T-helper 1 cell treated with Interleukin-12 subunit alpha and Interleukin-12 subunit beta and Interleukin-4 antibody, amounts not matched to agents 30 μg/mL and 1 μg/mL, for 36 hours (primary cell): Measurements from ENCODE around the gene AMER3.

Experiments
- H3K27ac Mint-ChIP-seq: one replicate; pipeline ENCODE4 v1.8.0; 2021; ENCODE audit warnings: mild to moderate bottlenecking, mixed read lengths
- H3K27me3 Mint-ChIP-seq: one replicate; pipeline ENCODE4 v1.8.0; 2021; ENCODE audit warnings: low read depth, mixed read lengths
- H3K36me3 Mint-ChIP-seq: one replicate; pipeline ENCODE4 v1.8.0; 2021; ENCODE audit warnings: low read depth, mixed read lengths
- H3K4me1 Mint-ChIP-seq: one replicate; pipeline ENCODE4 v1.8.0; 2021; ENCODE audit warnings: low read depth, mixed read lengths
- H3K4me3 Mint-ChIP-seq: one replicate; pipeline ENCODE4 v1.8.0; 2021; ENCODE audit warnings: mild to moderate bottlenecking, moderate library complexity, mixed read lengths
- H3K9me3 Mint-ChIP-seq: one replicate; pipeline ENCODE4 v1.8.0; 2021; ENCODE audit warnings: mixed read lengths

The AMER3 gene

DNA sequence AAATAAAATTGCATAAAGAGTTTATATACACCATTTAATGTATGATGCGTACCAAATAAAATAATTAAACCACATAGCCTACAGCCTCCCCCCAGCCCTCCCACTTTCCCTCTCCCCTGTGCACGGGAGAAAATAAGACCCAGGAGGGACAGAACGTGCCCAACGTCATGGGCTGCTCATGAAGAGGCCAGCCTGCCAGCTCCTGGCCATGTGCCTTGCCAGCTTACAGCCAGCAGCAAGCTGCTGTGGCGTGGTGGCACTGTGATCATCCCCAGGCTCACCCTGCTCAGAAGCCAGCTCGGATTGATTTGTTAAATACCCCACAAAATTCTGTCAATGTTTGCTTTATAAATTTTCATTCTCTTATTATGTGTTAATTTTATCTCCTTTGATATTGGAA is 18.9 kb upstream of the AMER3 start:
- no peaks in the 10 kb centered on the region for H3K36me3 Mint-ChIP-seq
- peaks cover 4% of the 10 kb centered on the region for H3K9me3 Mint-ChIP-seq
- H3K4me1 Mint-ChIP-seq: no peaks in the 10 kb centered on the region
- H3K27ac Mint-ChIP-seq: no peak overlapping the region
- no peak overlapping the region for H3K4me3 Mint-ChIP-seq
- peaks cover 17% of the 10 kb centered on the region for H3K27me3 Mint-ChIP-seq

DNA sequence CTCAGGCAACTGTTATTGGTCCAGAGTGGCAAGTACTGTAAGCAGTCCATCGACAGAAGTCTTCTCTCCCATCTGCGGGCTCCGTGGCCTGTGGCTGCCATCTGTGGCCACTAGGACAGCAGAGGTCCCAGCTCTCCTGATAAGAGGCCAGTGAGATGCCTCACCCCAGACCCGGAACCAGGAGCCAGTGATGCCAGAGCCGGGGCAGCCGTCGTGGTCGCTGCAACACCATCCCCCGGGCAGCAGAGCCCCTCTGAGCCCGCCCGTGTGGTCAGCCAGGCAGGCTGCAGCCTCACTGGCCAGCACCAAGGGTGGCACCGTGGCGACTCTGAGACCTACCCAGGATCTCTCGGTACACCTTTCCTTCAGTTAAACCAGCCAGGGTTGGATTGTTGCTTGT is 17.7 kb upstream of the AMER3 start:
- Mint-ChIP-seq H3K4me1 (no peaks in the 10 kb centered on the region), H3K9me3 (peaks cover 4% of the 10 kb centered on the region), H3K4me3 (no peak overlapping the region), H3K27ac (no peak overlapping the region), H3K36me3 (no peaks in the 10 kb centered on the region), H3K27me3 (peaks cover 17% of the 10 kb centered on the region)

DNA sequence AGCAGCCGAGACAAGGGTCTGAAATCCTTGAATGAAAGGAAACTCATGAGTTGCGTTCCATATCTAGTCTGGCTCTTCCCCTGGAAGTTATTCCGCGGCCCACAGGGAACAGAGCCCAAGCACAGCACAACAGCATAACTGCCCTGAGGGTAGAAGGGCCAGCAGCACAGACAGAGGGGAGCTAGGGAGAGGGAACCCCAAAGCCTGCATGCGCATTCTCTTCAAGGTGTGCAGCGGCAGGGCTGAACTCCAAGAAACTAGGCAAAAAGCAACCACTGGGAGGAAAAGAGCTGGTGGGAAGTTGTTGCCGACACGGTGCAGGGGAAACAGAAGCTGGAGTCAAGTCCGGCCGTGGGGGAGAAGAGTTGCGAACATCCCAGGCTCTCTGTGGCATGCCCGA is 14.7 kb upstream of the AMER3 start:
- H3K36me3 Mint-ChIP-seq: no peaks in the 10 kb centered on the region
- H3K4me1 Mint-ChIP-seq: no peaks in the 10 kb centered on the region
- H3K4me3 Mint-ChIP-seq: no peak overlapping the region
- no peaks in the 10 kb centered on the region for H3K9me3 Mint-ChIP-seq
- no peak overlapping the region for H3K27ac Mint-ChIP-seq
- H3K27me3 Mint-ChIP-seq: peaks cover 21% of the 10 kb centered on the region

DNA sequence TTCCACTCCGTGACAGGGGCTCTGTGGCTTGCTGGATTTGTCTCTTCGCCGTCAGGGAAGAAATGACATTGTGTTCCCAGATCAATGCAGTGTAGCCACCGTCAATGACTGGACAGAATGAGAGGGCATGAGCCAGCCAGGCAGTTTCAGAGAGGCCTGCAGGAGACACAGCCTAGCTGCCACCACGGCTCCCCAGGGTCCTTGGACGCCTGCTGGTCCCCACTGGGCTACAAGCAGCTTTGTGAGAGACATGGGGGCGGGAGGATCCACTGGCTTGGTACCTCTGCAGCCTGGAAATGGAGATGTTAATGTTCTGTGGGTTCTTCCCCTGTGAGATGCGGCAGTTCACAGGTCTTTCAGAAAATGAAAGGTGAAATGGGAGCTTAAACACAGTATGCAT is 12.1 kb upstream of the AMER3 start:
- Mint-ChIP-seq H3K9me3 (no peaks in the 10 kb centered on the region), H3K36me3 (no peaks in the 10 kb centered on the region), H3K4me3 (no peak overlapping the region), H3K27ac (no peak overlapping the region), H3K27me3 (peaks cover 28% of the 10 kb centered on the region), H3K4me1 (no peaks in the 10 kb centered on the region)

DNA sequence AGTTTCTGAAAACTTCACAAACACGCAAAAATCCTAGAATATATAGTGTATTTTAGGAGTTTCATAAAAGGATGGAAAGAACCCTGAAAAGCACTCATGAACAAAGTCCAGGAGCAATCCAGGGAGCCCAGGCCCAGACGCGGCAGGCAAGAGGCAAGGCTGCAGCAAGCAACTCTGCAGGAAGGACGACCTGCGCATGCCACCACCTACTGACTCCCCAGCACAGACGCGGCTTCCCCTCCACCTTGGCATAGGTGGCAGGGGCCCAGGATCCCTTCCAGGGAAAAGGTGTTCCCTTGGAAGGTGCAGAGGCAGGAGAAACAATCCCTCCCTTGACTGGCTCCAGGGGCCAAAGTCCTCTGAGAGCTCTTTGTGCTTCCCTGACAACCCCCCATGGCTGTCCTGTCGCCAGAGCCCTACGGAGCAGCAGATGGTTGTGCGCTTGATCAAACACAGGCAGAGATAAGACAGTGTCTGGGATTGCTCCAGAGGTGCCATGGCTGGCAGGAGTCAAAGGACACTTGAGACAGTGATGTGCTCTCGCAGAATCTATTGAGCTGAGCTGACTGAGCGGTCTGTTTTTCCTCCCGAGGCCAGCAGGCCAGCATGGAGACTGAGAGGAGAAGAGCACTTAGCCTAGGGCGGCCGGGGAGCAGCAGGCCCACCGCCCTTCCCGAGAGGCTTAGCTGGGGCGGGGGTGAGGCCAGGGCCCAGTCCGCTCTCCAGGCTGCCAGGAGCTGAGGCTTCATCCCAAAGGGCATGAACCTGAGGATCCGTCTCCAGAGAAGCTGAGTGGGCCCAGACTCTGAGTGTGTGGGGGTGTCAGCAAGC is 10.8 kb upstream of the AMER3 start:
- H3K36me3 Mint-ChIP-seq: no peaks in the 10 kb centered on the region
- no peaks in the 10 kb centered on the region for H3K4me1 Mint-ChIP-seq
- H3K9me3 Mint-ChIP-seq: no peaks in the 10 kb centered on the region
- no peak overlapping the region for H3K4me3 Mint-ChIP-seq
- H3K27me3 Mint-ChIP-seq: peaks cover 28% of the 10 kb centered on the region
- no peak overlapping the region for H3K27ac Mint-ChIP-seq

DNA sequence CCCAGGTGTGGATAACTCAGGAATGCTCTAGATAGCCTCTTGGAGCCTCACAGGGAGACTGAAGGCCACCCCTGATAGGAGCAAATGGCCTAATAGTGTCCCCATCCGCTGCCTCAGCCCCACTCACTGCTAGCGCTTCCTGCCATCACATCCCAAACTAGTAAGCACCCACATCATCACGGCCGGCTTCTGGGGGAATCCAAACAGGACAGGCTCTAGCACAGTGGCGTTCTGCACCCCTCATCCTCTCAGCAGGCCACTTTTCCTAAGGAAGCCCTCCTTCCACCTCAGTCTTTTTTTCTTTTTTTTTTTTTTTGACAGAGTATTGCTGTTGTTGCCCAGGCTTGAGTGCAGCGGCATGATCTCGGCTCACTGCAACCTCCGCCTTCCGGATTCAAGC is 6.3 kb upstream of the AMER3 start:
- H3K27me3 Mint-ChIP-seq: peaks cover 21% of the 10 kb centered on the region
- no peaks in the 10 kb centered on the region for H3K4me1 Mint-ChIP-seq
- H3K36me3 Mint-ChIP-seq: no peaks in the 10 kb centered on the region
- no peak overlapping the region for H3K27ac Mint-ChIP-seq
- H3K9me3 Mint-ChIP-seq: no peaks in the 10 kb centered on the region
- no peak overlapping the region for H3K4me3 Mint-ChIP-seq

DNA sequence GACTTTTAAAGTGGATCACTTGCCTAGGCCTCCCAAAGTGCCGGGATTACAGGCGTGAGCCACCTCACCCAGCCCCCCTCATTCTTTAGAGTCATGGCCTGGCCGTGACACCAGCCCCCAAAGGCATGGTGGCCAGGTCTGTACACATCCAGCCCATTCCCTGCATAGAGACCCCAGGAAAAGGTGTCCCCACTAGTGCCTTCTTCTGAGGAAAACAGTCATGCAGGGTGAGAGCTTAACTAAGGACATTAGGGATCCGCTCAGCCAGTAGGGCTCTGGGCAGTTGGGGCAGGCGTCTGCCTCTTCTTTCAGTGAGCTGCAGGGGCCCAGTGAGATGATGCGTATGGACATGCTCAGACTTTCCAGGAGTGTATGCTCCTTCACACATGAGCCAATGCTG is 5.7 kb upstream of the AMER3 start:
- no peaks in the 10 kb centered on the region for H3K4me1 Mint-ChIP-seq
- H3K27ac Mint-ChIP-seq: no peak overlapping the region
- H3K4me3 Mint-ChIP-seq: no peak overlapping the region
- no peaks in the 10 kb centered on the region for H3K9me3 Mint-ChIP-seq
- H3K36me3 Mint-ChIP-seq: no peaks in the 10 kb centered on the region
- peaks cover 19% of the 10 kb centered on the region for H3K27me3 Mint-ChIP-seq

DNA sequence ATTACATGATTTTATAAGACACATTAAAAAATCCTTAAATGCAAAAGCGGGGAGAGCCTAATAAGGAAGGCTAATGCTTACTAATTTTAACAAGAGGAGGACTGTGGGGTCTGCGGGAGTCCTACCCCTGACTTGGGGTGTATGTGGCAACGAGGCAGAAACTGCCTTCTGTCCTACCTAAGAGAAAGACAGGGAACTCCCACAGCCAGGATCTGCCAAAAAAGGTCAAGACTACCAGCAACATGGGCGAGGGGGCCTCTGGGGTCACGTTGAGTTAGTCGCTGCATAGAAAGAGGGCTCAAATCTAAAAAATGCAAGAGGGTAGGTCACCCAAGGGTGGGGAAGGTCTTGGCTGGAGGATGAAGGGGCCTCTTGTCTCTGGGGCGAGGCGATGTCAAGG is 529 bp upstream of the AMER3 start:
- Mint-ChIP-seq H3K27ac (no peak overlapping the region), H3K4me3 (no peak overlapping the region), H3K4me1 (no peaks in the 10 kb centered on the region), H3K27me3 (peaks cover 41% of the 10 kb centered on the region), H3K36me3 (peaks cover 1% of the 10 kb centered on the region), H3K9me3 (no peaks in the 10 kb centered on the region)

DNA sequence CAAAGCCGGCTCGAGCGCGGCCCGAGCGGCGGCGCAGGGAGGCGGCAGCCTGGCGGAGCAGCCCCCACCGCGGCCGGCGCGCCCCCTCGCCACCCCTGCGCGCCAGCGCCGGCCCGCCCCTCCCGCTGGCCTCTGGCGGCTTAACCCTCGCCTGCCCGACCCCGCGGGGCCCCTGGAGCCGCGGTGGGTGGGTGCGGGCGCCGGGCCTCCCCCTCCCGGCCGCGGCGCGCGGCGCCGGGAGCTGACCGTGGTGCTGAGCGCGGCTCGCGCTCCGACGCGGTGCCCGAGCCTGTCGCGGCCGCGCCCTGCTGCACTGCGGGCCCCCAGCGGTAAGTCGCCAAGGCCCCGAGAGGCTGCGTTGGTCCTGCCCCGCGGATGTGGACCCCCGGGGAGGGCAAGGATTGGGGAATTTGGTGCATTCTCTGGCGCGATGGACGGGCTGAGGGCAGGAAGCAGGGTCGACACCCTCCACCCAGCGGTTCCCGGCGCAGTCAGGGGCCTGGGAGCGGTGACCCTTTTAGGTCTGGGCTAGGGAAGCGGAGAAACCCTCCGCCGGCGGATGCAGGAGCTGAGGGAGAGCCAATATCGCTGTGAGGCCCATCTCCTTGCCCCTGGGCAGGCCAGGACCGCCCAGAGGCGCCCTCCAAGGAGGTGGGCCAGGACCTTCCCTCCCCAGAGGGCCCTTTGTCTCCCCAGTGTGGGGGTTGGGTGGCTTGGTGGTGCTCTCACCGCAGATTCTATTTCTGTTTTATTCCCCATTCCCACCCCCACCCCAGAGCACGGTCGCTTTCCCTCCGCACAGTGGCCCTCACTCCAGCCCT is 923 bp downstream of the AMER3 start:
- peaks cover 41% of the 10 kb centered on the region for H3K27me3 Mint-ChIP-seq
- peaks cover 1% of the 10 kb centered on the region for H3K36me3 Mint-ChIP-seq
- no peak overlapping the region for H3K27ac Mint-ChIP-seq
- no peaks in the 10 kb centered on the region for H3K4me1 Mint-ChIP-seq
- H3K4me3 Mint-ChIP-seq: no peak overlapping the region
- no peaks in the 10 kb centered on the region for H3K9me3 Mint-ChIP-seq

DNA sequence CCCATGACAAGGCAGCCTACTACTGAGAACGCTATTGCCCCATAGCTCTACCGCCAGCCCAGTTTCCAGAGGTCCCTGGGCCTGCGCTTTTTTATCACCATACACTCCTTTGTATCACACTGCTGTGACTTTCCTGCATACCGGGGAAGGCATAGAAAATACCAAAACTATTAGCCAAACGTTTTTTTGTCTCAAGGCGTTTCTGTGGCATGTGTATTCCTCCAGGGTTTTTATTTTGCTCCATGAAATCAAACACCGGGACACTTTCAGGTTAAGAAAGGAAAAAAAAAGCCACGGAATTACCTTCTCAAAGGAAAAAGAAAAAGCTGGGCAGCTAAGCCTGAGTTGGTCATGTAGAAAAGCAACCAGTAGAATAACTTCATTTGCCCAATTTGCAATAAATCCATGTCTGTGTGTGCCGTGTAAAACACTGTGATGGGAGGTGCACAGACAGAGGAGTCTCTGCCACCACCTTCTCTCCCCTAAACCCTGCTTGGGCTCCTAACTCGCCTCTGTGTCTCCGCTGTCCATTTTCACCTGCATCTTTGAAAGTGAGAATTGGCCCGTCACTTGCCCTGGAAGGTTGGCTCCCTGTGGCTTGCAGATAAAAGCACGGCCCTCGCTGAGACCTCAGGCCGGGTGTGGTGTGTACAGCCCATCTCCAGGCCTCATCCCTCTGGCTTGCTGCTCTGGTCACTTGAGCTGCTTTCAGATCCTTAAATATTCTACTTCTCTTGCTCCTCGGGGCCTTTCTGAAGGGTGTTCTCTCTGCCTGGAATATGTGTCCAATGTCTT is 1.7 kb downstream of the AMER3 start:
- Mint-ChIP-seq H3K27me3 (peaks cover 41% of the 10 kb centered on the region), H3K4me3 (no peak overlapping the region), H3K27ac (no peak overlapping the region), H3K36me3 (peaks cover 1% of the 10 kb centered on the region), H3K9me3 (no peaks in the 10 kb centered on the region), H3K4me1 (no peaks in the 10 kb centered on the region)

DNA sequence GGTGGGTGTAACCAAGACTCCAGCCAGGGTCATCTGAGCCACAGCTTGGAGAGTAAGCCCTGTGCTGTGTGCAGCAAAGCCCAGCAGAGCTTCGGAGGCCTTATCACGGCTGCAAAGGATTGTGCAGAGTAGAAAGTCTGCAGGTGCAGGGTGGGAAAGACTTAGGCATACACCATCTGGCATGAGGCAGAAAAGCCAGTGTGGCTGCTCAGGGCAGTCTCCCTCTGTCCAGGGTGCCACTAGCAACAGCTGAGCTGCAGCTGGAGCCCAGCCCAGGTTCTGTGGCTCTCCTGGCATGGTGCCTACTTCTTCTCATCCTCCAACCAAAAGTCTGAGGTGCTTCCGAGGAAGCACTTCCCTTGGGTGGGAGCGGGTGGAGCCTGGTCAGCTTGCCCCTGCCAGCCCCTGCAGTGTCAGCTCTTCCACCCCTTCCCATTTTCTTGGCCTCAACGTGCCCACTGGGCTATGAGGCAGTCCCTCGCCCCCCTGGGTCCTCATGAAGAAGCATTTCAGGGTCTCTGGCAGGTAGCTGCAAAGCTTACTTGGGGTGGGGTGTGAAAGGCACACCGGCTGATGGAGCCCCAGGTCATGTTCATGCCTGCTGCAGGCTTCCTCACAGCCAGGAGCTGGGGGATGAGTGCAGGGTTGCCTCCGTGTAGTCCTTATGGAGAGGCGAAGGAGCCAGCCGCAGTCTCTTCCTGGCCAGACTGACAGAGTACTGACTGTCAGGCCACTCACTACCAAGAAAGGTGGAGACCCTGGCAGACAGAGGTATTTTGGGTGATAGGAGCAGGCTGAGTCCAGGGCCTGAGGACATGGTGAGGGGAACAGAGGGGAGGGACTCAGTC is 4.8 kb downstream of the AMER3 start:
- Mint-ChIP-seq H3K4me3 (no peak overlapping the region), H3K27me3 (peaks cover 25% of the 10 kb centered on the region)

DNA sequence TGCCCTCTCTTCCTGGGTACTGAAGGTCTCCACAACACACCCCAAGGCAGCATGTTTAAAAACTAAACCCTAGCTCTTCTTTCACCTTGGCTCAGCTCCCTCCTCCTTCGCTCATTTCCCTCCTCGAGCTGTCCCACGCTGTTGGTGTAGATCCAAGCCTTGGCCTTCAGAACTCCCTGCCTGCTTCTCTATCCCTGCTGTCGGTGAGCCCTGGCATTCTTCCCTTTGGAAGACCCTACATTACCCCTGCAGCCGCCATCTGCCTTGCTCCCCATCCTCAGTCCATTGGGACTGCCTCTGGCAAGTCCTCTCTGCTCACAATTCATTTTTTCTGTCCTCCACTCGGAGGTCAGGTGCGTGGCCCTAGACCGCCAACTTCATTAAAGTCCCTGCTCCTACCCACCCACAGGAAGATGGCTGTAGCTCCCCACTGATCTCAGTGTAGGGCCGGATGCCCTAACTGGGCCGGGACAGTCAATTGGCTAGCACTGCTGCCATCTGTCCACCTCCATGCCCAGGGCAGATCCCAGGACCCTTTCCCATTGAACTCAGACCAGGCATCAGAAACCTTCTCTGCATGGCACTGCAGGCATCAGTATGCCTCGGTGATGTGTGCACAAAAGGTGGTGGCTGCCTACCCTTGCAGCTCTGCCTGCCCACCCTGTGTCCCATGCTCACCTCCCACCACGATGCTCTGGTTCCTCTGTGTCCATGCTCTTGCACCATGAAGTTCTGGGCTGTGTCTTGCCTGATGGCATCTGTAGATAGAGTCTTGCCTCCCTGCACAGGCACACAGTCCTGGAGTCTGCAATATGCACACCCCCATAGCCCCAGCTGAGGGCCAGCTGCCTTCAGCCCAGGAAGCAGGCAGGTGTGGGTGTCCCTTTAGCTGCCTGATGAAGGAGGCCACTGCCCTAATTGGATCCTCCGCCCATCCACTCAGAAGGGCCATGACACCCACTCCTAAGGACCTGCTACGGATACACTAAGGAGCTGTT is 5.7 kb downstream of the AMER3 start:
- H3K27me3 Mint-ChIP-seq: peaks cover 20% of the 10 kb centered on the region
- H3K27ac Mint-ChIP-seq: no peak overlapping the region
- no peaks in the 10 kb centered on the region for H3K9me3 Mint-ChIP-seq
- no peak overlapping the region for H3K4me3 Mint-ChIP-seq
- peaks cover 1% of the 10 kb centered on the region for H3K36me3 Mint-ChIP-seq
- H3K4me1 Mint-ChIP-seq: no peaks in the 10 kb centered on the region

More for the DNA sequence above, 4.8 kb downstream of the AMER3 start:
- Mint-ChIP-seq H3K27ac (no peak overlapping the region), H3K9me3 (no peaks in the 10 kb centered on the region), H3K36me3 (peaks cover 1% of the 10 kb centered on the region), H3K4me1 (no peaks in the 10 kb centered on the region)
